ENCODE data around the gene PFDN6. TPM values are rescaled to one million over a fixed set of nuclear protein-coding genes. Genes with fewer than 3 reads are reported as not detected.

PFDN6 gene
- polyA plus RNA-seq, 1 of the 3 experiments (the other 2 are of a cell fraction), result 182 TPM

DNA sequence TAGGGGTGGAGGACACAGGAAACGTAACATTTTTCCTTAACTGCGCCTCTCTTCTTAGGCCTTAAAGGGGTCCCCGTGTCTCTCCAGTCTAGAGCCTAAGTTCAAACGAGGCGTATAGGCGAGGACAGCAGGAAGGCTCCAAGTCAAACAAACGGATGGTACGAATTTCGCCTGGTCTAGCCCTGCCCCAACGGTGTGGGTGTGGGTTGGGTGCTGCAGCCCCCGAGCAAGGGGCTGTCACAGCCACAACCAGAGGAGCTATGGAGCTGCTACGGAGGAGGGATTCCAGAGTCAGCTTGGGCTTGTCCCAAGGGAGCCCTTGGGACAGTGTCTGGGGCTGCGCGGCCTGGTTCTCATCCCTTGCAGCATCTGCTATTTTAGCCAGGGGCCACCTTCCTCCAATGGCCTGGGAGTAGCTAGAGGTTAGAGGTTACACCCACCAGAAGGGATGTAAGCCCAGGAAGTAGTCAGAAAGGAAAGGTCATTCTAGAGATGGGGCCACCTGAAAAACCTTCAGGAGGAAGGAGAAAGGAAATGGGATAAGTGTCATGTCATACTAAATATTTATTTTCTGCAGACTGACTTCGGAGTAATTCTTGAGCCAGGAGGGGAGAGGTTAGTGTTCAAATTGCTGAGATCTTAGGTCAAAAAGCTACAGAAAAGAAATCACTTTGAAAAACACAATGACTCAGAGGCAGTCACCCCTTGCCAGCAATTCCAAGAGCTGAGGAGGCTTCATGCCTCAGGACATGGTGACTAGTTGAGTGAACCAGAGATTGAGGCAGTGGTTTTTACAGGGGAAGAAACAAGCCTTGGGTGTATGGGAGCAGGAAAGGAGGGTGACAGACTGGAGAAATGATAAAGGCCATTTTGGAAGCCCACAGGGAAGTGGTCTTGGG lies 39.4 kb upstream of the PFDN6 start:
- POLR2A ChIA-PET, result interaction anchor here (0.8 to 3.0 kb wide), 8 partner anchors 22 to 278 kb away, joined by 3 to 18 read pairs (median 4); partner anchors contain the start of genes B3GALT4, RING1, RPS18 and VPS52
- WGBS (ENCODE audit: low lambda C conversion rate), result 13% methylated on average over 15 of the region's 15 CpGs

DNA sequence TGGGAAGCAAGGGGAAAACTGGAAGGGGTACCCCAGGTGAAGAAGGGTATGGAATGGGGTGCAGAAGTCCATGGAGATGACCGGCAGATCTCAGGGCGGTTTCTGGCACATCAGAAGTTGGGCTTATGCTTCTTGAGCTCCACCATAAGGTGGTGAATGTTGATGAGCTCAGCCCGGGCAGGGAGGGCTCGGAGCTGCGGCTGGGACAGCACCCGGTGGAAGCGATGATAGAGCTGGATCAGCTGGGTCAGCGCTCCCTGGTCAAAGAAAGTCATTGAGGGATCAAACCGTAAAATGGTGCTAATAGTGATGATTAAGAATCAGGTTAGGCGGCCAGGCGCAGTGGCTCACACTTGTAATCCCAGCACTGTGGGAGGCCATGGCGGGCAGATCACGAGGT lies 38.7 kb upstream of the PFDN6 start:
- Histone ChIP-seq H3K79me2 (ENCODE audit: insufficient read depth) (peaks cover 10% of the 10 kb centered on the region; the same call in 1 of the 2 replicates), H3K4me3 (ENCODE audit: low read depth in 2 of 2, low read length in 1 of 2) (0 out of 4 replicates have a peak overlapping the region, but pooled peaks of 1 of the 2 experiments have one; percentile 71), H2AFZ (ENCODE audit: low read depth) (no peak overlapping the region), H3F3A (replicated peaks; ENCODE audit: insufficient read depth) (peaks cover 41% of the 10 kb centered on the region), H3K4me1 (ENCODE audit: control insufficient read depth in 1 of 2, insufficient read depth in 2 of 2, low read depth in 1 of 2, low read length in 1 of 2) (peaks cover 21 to 30% of the 10 kb centered on the region in 2 experiments), H3K27me3 (ENCODE audit: insufficient read depth) (no peaks in the 10 kb centered on the region), H3K27ac (ENCODE audit: low read depth in 2 of 2, low read length in 1 of 2) (peak overlapping the region in 1 of 2 experiments; percentile 96; a peak in 2 of 4 replicates), H3K36me3 (replicated peaks in 1 of 2; ENCODE audit: control insufficient read depth in 1 of 2, insufficient read depth in 2 of 2, low read length in 1 of 2) (peaks cover 6 to 16% of the 10 kb centered on the region in 2 experiments), H3K9ac (no peak overlapping the region), H4K20me1 (ENCODE audit: insufficient read depth) (no peaks in the 10 kb centered on the region), H3K9me2 (no peaks in the 10 kb centered on the region), H3K9me3 (no peaks in the 10 kb centered on the region), H3K4me2 (peak overlapping the region; percentile 97)
- POLR2A ChIA-PET, result interaction anchor here (3.0 kb wide), 1 partner anchor 21 kb away, joined by 14 read pairs; the partner anchor contains the start of genes RPS18 and VPS52
- DNase-seq, result no peak
- CTCF ChIA-PET, result interaction anchor here (1.2 to 7.3 kb wide), 5 partner anchors 12 to 279 kb away, joined by 3 to 96 read pairs (median 5); no protein-coding TSS in a partner anchor
- TF ChIP-seq RAD21 (IDR thresholded peaks at IDR 0.05; ENCODE audit: low read length), result no peak
- TF ChIP-seq, protein P1, sequence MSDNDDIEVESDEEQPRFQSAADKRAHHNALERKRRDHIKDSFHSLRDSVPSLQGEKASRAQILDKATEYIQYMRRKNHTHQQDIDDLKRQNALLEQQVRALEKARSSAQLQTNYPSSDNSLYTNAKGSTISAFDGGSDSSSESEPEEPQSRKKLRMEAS (IDR thresholded peaks at IDR 0.05; ENCODE audit: low read depth), result no peak
- no peak for TF ChIP-seq TCF12 (IDR thresholded peaks at IDR 0.05)
- TF ChIP-seq NFIC (IDR thresholded peaks at IDR 0.05; ENCODE audit: borderline replicate concordance), result no peak
- TF ChIP-seq, protein P2, sequence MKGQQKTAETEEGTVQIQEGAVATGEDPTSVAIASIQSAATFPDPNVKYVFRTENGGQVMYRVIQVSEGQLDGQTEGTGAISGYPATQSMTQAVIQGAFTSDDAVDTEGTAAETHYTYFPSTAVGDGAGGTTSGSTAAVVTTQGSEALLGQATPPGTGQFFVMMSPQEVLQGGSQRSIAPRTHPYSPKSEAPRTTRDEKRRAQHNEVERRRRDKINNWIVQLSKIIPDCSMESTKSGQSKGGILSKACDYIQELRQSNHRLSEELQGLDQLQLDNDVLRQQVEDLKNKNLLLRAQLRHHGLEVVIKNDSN (IDR thresholded peaks at IDR 0.05; ENCODE audit: borderline replicate concordance, low read depth), result no peak
- TF ChIP-seq, protein P3, sequence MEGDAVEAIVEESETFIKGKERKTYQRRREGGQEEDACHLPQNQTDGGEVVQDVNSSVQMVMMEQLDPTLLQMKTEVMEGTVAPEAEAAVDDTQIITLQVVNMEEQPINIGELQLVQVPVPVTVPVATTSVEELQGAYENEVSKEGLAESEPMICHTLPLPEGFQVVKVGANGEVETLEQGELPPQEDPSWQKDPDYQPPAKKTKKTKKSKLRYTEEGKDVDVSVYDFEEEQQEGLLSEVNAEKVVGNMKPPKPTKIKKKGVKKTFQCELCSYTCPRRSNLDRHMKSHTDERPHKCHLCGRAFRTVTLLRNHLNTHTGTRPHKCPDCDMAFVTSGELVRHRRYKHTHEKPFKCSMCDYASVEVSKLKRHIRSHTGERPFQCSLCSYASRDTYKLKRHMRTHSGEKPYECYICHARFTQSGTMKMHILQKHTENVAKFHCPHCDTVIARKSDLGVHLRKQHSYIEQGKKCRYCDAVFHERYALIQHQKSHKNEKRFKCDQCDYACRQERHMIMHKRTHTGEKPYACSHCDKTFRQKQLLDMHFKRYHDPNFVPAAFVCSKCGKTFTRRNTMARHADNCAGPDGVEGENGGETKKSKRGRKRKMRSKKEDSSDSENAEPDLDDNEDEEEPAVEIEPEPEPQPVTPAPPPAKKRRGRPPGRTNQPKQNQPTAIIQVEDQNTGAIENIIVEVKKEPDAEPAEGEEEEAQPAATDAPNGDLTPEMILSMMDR (IDR thresholded peaks at IDR 0.05), result no peak
- TF ChIP-seq, protein P4, sequence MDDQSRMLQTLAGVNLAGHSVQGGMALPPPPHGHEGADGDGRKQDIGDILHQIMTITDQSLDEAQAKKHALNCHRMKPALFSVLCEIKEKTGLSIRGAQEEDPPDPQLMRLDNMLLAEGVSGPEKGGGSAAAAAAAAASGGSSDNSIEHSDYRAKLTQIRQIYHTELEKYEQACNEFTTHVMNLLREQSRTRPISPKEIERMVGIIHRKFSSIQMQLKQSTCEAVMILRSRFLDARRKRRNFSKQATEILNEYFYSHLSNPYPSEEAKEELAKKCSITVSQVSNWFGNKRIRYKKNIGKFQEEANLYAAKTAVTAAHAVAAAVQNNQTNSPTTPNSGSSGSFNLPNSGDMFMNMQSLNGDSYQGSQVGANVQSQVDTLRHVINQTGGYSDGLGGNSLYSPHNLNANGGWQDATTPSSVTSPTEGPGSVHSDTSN (IDR thresholded peaks at IDR 0.05), result no peak
- no peak for TF ChIP-seq EZH2phosphoT487 (IDR thresholded peaks at IDR 0.05; ENCODE audit: borderline replicate concordance, low read depth)
- TF ChIP-seq, protein P5, sequence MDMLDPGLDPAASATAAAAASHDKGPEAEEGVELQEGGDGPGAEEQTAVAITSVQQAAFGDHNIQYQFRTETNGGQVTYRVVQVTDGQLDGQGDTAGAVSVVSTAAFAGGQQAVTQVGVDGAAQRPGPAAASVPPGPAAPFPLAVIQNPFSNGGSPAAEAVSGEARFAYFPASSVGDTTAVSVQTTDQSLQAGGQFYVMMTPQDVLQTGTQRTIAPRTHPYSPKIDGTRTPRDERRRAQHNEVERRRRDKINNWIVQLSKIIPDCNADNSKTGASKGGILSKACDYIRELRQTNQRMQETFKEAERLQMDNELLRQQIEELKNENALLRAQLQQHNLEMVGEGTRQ (IDR thresholded peaks at IDR 0.05; ENCODE audit: borderline replicate concordance, low read depth, low read length), result no peak
- 97% methylated on average over 12 of the region's 13 CpGs for WGBS (ENCODE audit: low lambda C conversion rate)

More for the DNA sequence above, 39.4 kb upstream of the PFDN6 start:
- peak overlapping the region; percentile 96 for H3K27ac ChIP-seq (ENCODE audit: low read depth in 2 of 2, low read length in 1 of 2)
- H3K36me3 ChIP-seq (replicated peaks in 1 of 2; ENCODE audit: control insufficient read depth in 1 of 2, insufficient read depth in 2 of 2, low read length in 1 of 2), result peaks cover 6 to 16% of the 10 kb centered on the region in 2 experiments
- peaks cover 10% of the 10 kb centered on the region; the same call in 1 of the 2 replicates for H3K79me2 ChIP-seq (ENCODE audit: insufficient read depth)
- peaks cover 41% of the 10 kb centered on the region for H3F3A ChIP-seq (replicated peaks; ENCODE audit: insufficient read depth)
- H3K27me3 ChIP-seq (ENCODE audit: insufficient read depth), result no peaks in the 10 kb centered on the region
- H3K9me2 ChIP-seq, result no peaks in the 10 kb centered on the region
- CTCF ChIA-PET, result interaction anchor here (1.0 to 7.3 kb wide), 15 partner anchors 9 to 317 kb away, joined by 3 to 96 read pairs (median 18); partner anchors contain the start of genes RING1, RPS18 and VPS52
- peak overlapping the region; percentile 80 for H2AFZ ChIP-seq (ENCODE audit: low read depth)
- no peaks in the 10 kb centered on the region for H4K20me1 ChIP-seq (ENCODE audit: insufficient read depth)
- DNase-seq, result peak; percentile 36
- H3K4me2 ChIP-seq, result peak overlapping the region; percentile 97
- TF ChIP-seq GABPA (IDR thresholded peaks at IDR 0.05; ENCODE audit: low read depth) (no peak), RFX5 (IDR thresholded peaks at IDR 0.05; ENCODE audit: low read length) (no peak), FOSL2 (IDR thresholded peaks at IDR 0.05; ENCODE audit: borderline replicate concordance, low read depth) (peak; percentile 34; the same call in 1 of the 2 replicates), TEAD4 (IDR thresholded peaks at IDR 0.05; ENCODE audit: borderline replicate concordance, insufficient read depth) (no peak), EZH2phosphoT487 (IDR thresholded peaks at IDR 0.05; ENCODE audit: borderline replicate concordance, low read depth) (no peak)
- peak overlapping the region; percentile 62 to 71 for H3K4me3 ChIP-seq (ENCODE audit: low read depth in 2 of 2, low read length in 1 of 2)
- H3K9ac ChIP-seq, result peak overlapping the region; percentile 90
- H3K9me3 ChIP-seq, result no peaks in the 10 kb centered on the region
- H3K4me1 ChIP-seq (ENCODE audit: control insufficient read depth in 1 of 2, insufficient read depth in 2 of 2, low read depth in 1 of 2, low read length in 1 of 2), result peaks cover 21 to 30% of the 10 kb centered on the region in 2 experiments

Measured in SK-N-SH (cell line).